HepG2 (cell line): ENCODE results near the gene ID3. TPM values are rescaled to one million over a fixed set of nuclear protein-coding genes. Genes with fewer than 3 reads are reported as not detected.

Experiments
- BCL6 ChIP-seq: IDR thresholded peaks from 2 replicates; pipeline ENCODE4 v1.6.1; 2016; ENCODE audit warnings: missing genetic modification reagents, missing compliant biosample characterization
- CBX2 ChIP-seq, 2 experiments: fragments of 200-600 bp in 1 of 2; sonication (generic); formaldehyde crosslinking in 1 of 2; IDR thresholded peaks; 2 replicates each; pipeline versions ENCODE4 v1.7.0 to v1.8.1; 2018 to 2022; ENCODE audit warnings: low read depth in 2 of 2, low read length in 1 of 2, mild to moderate bottlenecking in 1 of 2, missing genetic modification reagents in 1 of 2
- GATA4 ChIP-seq: sonication (generic); IDR thresholded peaks from 2 replicates; pipeline ENCODE4 v1.6.1; 2016; ENCODE audit warnings: antibody characterized with exemption, low read depth, borderline replicate concordance
- HDAC2 ChIP-seq: sonication (generic); formaldehyde crosslinking; IDR thresholded peaks from 2 replicates; pipeline ENCODE4 v1.4.0; 2020; ENCODE audit warnings: missing genetic modification reagents
- HIVEP1 ChIP-seq: sonication (generic); formaldehyde crosslinking; IDR thresholded peaks from 2 replicates; pipeline ENCODE4 v1.4.0; 2020; ENCODE audit warnings: mild to moderate bottlenecking, missing genetic modification reagents
- KAT7 ChIP-seq: IDR thresholded peaks from 2 replicates; pipeline ENCODE4 v1.6.1; 2018; ENCODE audit warnings: borderline replicate concordance, missing compliant biosample characterization
- KDM2A ChIP-seq: sonication (generic); formaldehyde crosslinking; IDR thresholded peaks from 2 replicates; pipeline ENCODE4 v1.4.0; 2020; ENCODE audit warnings: low read depth, missing genetic modification reagents, borderline replicate concordance
- KDM3A ChIP-seq: IDR thresholded peaks from 2 replicates; pipeline ENCODE4 v1.6.1; 2018; ENCODE audit warnings: low read depth, missing compliant biosample characterization
- MBD4 ChIP-seq: IDR thresholded peaks from 2 replicates; pipeline ENCODE4 v1.6.1; 2012; ENCODE audit warnings: low read length, inconsistent platforms, borderline replicate concordance
- NR1H2 ChIP-seq: sonication (generic); formaldehyde crosslinking; IDR thresholded peaks from 2 replicates; pipeline ENCODE4 v1.8.1; 2022; ENCODE audit warnings: low read depth, missing genetic modification reagents, borderline replicate concordance
- RAD51 ChIP-seq: fragments of 450-650 bp; IDR thresholded peaks from 2 replicates; pipeline ENCODE4 v1.6.1; 2016; ENCODE audit warnings: borderline replicate concordance
- SALL2 ChIP-seq: sonication (generic); formaldehyde crosslinking; IDR thresholded peaks from 2 replicates; pipeline ENCODE4 v1.8.1; 2023; ENCODE audit warnings: mild to moderate bottlenecking, missing genetic modification reagents, inconsistent platforms
- ZNF234 ChIP-seq: sonication (generic); formaldehyde crosslinking; conservative IDR thresholded peaks from 2 replicates; pipeline ENCODE4 v1.5.1; 2020; ENCODE audit warnings: mild to moderate bottlenecking, missing genetic modification reagents
- ZNF883 ChIP-seq: sonication (generic); formaldehyde crosslinking; IDR thresholded peaks from 2 replicates; pipeline ENCODE4 v1.5.1; 2020; ENCODE audit warnings: mild to moderate bottlenecking, missing genetic modification reagents; ENCODE audit errors: not compliant biosample characterization
- ZSCAN9 ChIP-seq: IDR thresholded peaks from 2 replicates; pipeline ENCODE4 v1.6.1; 2016; ENCODE audit warnings: borderline replicate concordance
- polyA plus RNA-seq, 8 experiments: library from polyadenylated mRNA; depleted of rRNA in 3 of 8; stranded (reverse) in 7 of 8; unstranded in 1 of 8; fragments of >200 nt; fragmentation: Illumina TruSeq in 4 of 8; extraction: Trizol in 4 of 8; gene quantifications; 2 replicates each; pipeline versions ENCODE4 v1.2.1 to v1.2.3, GENCODE V29; 2011 to 2016; ENCODE audit warnings: low read depth in 4 of 8, missing spikeins in 1 of 8, mixed read lengths in 1 of 8; ENCODE audit not compliant: insufficient read depth in 1 of 8
- total RNA-seq, 5 experiments: library from RNA; depleted of rRNA; stranded (reverse); fragments of >200 nt; fragmentation: Illumina TruSeq; extraction: Trizol; gene quantifications; 2 replicates each; pipeline ENCODE4 v1.2.3, GENCODE V29; 2016; ENCODE audit warnings: low read depth in 1 of 5
- TF ChIP-seq, protein P1 (sequence below): sonication (generic); formaldehyde crosslinking; IDR thresholded peaks from 2 replicates; pipeline ENCODE4 v1.4.0; 2020; ENCODE audit warnings: missing genetic modification reagents, borderline replicate concordance
- TF ChIP-seq, protein P2 (sequence below): sonication (generic); formaldehyde crosslinking; IDR thresholded peaks from 2 replicates; pipeline ENCODE4 v1.4.0; 2020; ENCODE audit warnings: missing genetic modification reagents
- TF ChIP-seq, protein P3 (sequence below): sonication (generic); formaldehyde crosslinking; IDR thresholded peaks from 2 replicates; pipeline ENCODE4 v1.4.0; 2020; ENCODE audit warnings: mild to moderate bottlenecking, missing genetic modification reagents
- TF ChIP-seq, protein P4 (sequence below): IDR thresholded peaks from 2 replicates; pipeline ENCODE4 v1.6.1; 2018; ENCODE audit warnings: missing genetic modification reagents, mild to moderate bottlenecking, missing compliant biosample characterization
- TF ChIP-seq, protein P5 (sequence below): IDR thresholded peaks from 2 replicates; pipeline ENCODE4 v1.6.1; 2012; ENCODE audit warnings: inconsistent platforms
- TF ChIP-seq, protein P6 (sequence below): sonication (generic); formaldehyde crosslinking; IDR thresholded peaks from 2 replicates; pipeline ENCODE4 v1.8.1; 2023; ENCODE audit warnings: mild to moderate bottlenecking, missing genetic modification reagents

The ID3 gene
- total and polyA plus RNA-seq, 2 of the 13 experiments (the other 11 are each of a cell fraction or from before 2014, with no cell fraction given), result 64.8 to 115 TPM

DNA sequence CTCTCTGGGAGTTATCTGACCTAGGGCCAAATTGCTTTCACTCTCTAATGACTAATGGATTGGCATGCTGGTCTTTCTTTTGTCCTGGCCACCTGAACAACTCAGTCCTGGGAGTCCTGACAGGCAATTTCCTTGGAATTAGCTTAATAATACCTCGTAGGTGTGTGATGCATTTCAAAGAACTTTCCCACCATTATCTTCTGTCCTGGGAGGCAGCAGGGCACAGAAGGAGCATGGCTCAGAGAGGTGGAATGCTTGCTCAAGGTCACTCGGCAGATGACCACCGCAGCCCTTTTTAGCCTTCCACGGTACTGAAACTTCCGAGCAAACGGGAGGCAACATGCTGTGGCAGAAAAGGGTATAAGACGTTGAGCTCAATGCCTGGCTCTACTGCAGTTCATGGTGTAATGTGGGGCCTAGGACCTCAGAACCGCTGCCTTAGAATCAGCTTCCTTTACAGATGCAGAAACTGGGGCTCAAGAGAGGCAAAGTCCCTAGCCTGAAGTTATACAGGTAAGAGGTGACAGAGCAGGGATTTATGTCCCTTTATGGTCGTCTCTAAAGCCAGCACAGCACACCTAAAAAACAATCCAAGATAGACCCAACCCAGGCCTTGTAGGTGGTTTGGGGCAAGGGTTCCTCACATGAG, 3.2 kb downstream of the ID3 start (continued):
- TF ChIP-seq, protein P1, sequence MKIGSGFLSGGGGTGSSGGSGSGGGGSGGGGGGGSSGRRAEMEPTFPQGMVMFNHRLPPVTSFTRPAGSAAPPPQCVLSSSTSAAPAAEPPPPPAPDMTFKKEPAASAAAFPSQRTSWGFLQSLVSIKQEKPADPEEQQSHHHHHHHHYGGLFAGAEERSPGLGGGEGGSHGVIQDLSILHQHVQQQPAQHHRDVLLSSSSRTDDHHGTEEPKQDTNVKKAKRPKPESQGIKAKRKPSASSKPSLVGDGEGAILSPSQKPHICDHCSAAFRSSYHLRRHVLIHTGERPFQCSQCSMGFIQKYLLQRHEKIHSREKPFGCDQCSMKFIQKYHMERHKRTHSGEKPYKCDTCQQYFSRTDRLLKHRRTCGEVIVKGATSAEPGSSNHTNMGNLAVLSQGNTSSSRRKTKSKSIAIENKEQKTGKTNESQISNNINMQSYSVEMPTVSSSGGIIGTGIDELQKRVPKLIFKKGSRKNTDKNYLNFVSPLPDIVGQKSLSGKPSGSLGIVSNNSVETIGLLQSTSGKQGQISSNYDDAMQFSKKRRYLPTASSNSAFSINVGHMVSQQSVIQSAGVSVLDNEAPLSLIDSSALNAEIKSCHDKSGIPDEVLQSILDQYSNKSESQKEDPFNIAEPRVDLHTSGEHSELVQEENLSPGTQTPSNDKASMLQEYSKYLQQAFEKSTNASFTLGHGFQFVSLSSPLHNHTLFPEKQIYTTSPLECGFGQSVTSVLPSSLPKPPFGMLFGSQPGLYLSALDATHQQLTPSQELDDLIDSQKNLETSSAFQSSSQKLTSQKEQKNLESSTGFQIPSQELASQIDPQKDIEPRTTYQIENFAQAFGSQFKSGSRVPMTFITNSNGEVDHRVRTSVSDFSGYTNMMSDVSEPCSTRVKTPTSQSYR (CRISPR knock-in tag), result no peak
- TF ChIP-seq, protein P2, sequence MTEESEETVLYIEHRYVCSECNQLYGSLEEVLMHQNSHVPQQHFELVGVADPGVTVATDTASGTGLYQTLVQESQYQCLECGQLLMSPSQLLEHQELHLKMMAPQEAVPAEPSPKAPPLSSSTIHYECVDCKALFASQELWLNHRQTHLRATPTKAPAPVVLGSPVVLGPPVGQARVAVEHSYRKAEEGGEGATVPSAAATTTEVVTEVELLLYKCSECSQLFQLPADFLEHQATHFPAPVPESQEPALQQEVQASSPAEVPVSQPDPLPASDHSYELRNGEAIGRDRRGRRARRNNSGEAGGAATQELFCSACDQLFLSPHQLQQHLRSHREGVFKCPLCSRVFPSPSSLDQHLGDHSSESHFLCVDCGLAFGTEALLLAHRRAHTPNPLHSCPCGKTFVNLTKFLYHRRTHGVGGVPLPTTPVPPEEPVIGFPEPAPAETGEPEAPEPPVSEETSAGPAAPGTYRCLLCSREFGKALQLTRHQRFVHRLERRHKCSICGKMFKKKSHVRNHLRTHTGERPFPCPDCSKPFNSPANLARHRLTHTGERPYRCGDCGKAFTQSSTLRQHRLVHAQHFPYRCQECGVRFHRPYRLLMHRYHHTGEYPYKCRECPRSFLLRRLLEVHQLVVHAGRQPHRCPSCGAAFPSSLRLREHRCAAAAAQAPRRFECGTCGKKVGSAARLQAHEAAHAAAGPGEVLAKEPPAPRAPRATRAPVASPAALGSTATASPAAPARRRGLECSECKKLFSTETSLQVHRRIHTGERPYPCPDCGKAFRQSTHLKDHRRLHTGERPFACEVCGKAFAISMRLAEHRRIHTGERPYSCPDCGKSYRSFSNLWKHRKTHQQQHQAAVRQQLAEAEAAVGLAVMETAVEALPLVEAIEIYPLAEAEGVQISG (CRISPR knock-in tag), result no peak
- TF ChIP-seq ZNF234 (CRISPR knock-in tag) (no peak), ZSCAN9 (CRISPR knock-in tag) (no peak), HDAC2 (CRISPR knock-in tag) (no peak), CBX2 (IDR thresholded peaks at IDR 0.05; ENCODE audit: low read depth, low read length) (no peak), CBX2 (CRISPR knock-in tag; IDR thresholded peaks at IDR 0.05; ENCODE audit: low read depth) (no peak), GATA4 (no peak), SALL2 (CRISPR knock-in tag) (no peak), KDM3A (no peak), KAT7 (CRISPR knock-in tag) (no peak), NR1H2 (CRISPR knock-in tag) (no peak), MBD4 (no peak), KDM2A (CRISPR knock-in tag) (0 out of 2 replicates have a peak, but pooled peaks have one; percentile 29), RAD51 (no peak), HIVEP1 (CRISPR knock-in tag) (no peak), BCL6 (CRISPR knock-in tag) (no peak), ZNF883 (CRISPR knock-in tag) (no peak)
- TF ChIP-seq, protein P3, sequence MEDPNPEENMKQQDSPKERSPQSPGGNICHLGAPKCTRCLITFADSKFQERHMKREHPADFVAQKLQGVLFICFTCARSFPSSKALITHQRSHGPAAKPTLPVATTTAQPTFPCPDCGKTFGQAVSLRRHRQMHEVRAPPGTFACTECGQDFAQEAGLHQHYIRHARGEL (CRISPR knock-in tag), result no peak
- TF ChIP-seq, protein P4, sequence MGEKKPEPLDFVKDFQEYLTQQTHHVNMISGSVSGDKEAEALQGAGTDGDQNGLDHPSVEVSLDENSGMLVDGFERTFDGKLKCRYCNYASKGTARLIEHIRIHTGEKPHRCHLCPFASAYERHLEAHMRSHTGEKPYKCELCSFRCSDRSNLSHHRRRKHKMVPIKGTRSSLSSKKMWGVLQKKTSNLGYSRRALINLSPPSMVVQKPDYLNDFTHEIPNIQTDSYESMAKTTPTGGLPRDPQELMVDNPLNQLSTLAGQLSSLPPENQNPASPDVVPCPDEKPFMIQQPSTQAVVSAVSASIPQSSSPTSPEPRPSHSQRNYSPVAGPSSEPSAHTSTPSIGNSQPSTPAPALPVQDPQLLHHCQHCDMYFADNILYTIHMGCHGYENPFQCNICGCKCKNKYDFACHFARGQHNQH, result 0 out of 2 replicates have a peak, but pooled peaks have one; percentile 30
- TF ChIP-seq, protein P5, sequence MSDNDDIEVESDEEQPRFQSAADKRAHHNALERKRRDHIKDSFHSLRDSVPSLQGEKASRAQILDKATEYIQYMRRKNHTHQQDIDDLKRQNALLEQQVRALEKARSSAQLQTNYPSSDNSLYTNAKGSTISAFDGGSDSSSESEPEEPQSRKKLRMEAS, result peak; percentile 53
- TF ChIP-seq, protein P6, sequence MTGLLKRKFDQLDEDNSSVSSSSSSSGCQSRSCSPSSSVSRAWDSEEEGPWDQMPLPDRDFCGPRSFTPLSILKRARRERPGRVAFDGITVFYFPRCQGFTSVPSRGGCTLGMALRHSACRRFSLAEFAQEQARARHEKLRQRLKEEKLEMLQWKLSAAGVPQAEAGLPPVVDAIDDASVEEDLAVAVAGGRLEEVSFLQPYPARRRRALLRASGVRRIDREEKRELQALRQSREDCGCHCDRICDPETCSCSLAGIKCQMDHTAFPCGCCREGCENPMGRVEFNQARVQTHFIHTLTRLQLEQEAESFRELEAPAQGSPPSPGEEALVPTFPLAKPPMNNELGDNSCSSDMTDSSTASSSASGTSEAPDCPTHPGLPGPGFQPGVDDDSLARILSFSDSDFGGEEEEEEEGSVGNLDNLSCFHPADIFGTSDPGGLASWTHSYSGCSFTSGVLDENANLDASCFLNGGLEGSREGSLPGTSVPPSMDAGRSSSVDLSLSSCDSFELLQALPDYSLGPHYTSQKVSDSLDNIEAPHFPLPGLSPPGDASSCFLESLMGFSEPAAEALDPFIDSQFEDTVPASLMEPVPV, result peak; percentile 41; the same call in 1 of the 2 replicates
